Fibroblast of lung (primary cell): ENCODE data around the gene FAS. TPM values are rescaled to one million over a fixed set of nuclear protein-coding genes. Genes with fewer than 3 reads are reported as not detected.

ENCODE experiments used
- DNase-seq, 2 donors: peaks; one replicate each; pipeline versions ENCODE4 v3.0.0 to v3.0.0-alpha.2; 2010; ENCODE audit warnings: low read depth in 2 of 2
- H2AFZ ChIP-seq: 2 replicates; pipeline ENCODE4 v1.5.1; 2012; ENCODE audit warnings: low read length, control low read depth, inconsistent platforms
- H3K27ac ChIP-seq: 2 replicates; pipeline ENCODE4 v1.5.1; 2011; ENCODE audit warnings: low read length, control low read depth; ENCODE audit not compliant: insufficient read depth
- H3K27me3 ChIP-seq: 2 replicates; pipeline ENCODE4 v1.5.1; 2011; ENCODE audit warnings: mild to moderate bottlenecking, low read length; ENCODE audit not compliant: control insufficient read depth, insufficient read depth
- H3K36me3 ChIP-seq: 2 replicates; pipeline ENCODE4 v1.5.1; 2011; ENCODE audit warnings: low read length; ENCODE audit not compliant: control insufficient read depth, insufficient read depth
- H3K4me1 ChIP-seq: 2 replicates; pipeline ENCODE4 v1.5.1; 2011; ENCODE audit warnings: low read length; ENCODE audit not compliant: control insufficient read depth, insufficient read depth; ENCODE audit errors: extremely low read depth
- H3K4me2 ChIP-seq: 2 replicates; pipeline ENCODE4 v1.5.1; 2011; ENCODE audit warnings: low read length, control low read depth; ENCODE audit not compliant: insufficient read depth; ENCODE audit errors: extremely low read depth
- H3K4me3 ChIP-seq, 4 experiments: fragments of 200-600 bp in 1 of 4; sonication (generic) in 1 of 4; replicated peaks in 1 of 4; 2 replicates each; pipeline ENCODE4 v1.5.1; 2011 to 2016; ENCODE audit warnings: low read length in 4 of 4, low read depth in 3 of 4, mild to moderate bottlenecking in 3 of 4, control low read depth in 2 of 4, inconsistent platforms in 1 of 4, mixed read lengths in 1 of 4; ENCODE audit not compliant: insufficient read depth in 1 of 4; ENCODE audit errors: control extremely low read depth in 1 of 4
- H3K79me2 ChIP-seq: 2 replicates; pipeline ENCODE4 v1.5.1; 2012; ENCODE audit warnings: mild to moderate bottlenecking, low read length, inconsistent platforms; ENCODE audit not compliant: control insufficient read depth, insufficient read depth
- H3K9ac ChIP-seq: 2 replicates; pipeline ENCODE4 v1.5.1; 2011; ENCODE audit warnings: mild to moderate bottlenecking, low read length, control low read depth; ENCODE audit not compliant: insufficient read depth
- H3K9me3 ChIP-seq: 2 replicates; pipeline ENCODE4 v1.5.1; 2012; ENCODE audit warnings: low read depth, low read length; ENCODE audit not compliant: control insufficient read depth, insufficient read depth
- H4K20me1 ChIP-seq: 2 replicates; pipeline ENCODE4 v1.5.1; 2011; ENCODE audit warnings: low read length; ENCODE audit not compliant: control insufficient read depth, insufficient read depth; ENCODE audit errors: extremely low read depth
- EZH2 ChIP-seq: IDR thresholded peaks from 2 replicates; pipeline ENCODE4 v1.5.1; 2012; ENCODE audit warnings: low read length, control low read depth, mild to moderate bottlenecking; ENCODE audit errors: missing control alignments
- polyA plus RNA-seq, 2 donors: library from polyadenylated mRNA; depleted of rRNA in 1 of 2; stranded (reverse) in 1 of 2; unstranded in 1 of 2; fragments of >200 nt; gene quantifications; 2 replicates each; pipeline ENCODE4 v1.2.1, GENCODE V29; 2011 to 2012; ENCODE audit warnings: missing spikeins in 1 of 2
- total RNA-seq: library from RNA; depleted of rRNA; stranded (reverse); fragments of >200 nt; gene quantifications from 2 replicates; pipeline ENCODE4 v1.2.1, GENCODE V29; 2014
- TF ChIP-seq, protein P1 (sequence below), 2 donors: IDR thresholded peaks in 1 of 2; conservative IDR thresholded peaks in 1 of 2; 1 replicate in 1 of 2; 2 replicates in 1 of 2; pipeline ENCODE4 v1.5.1; 2011 to 2012; ENCODE audit warnings: low read length in 2 of 2, control low read depth in 1 of 2, inconsistent platforms in 1 of 2, low read depth in 1 of 2, mild to moderate bottlenecking in 1 of 2

FAS gene
- total and polyA plus RNA-seq, 2 donors (not counting 1 experiment from before 2014, with no cell fraction given): 77.8 to 124 TPM

DNA sequence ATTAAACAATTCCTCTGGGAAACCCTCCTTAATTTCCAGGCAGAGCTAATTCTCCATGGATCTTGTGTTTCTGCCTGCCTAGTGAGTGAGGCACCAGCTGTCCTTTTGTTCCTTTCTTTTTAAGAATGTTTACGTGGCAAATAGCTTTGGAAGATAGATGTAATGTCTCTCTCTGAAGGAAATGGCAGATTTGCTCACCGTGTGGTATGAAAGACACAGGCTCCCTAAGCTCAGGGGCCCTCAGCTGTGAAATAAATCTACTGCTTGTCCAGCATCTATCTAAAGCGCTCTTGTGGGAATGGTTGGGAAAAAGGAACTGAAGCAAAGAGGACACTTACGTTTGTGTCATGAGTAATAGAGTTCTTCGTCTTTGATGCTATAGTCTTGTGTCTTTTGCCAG is 64.6 kb downstream of the FAS start:
- Histone ChIP-seq H3K9ac (no peak overlapping the region), H2AFZ (no peak overlapping the region), H3K36me3 (no peaks in the 10 kb centered on the region), H3K27me3 (no peaks in the 10 kb centered on the region), H3K79me2 (no peaks in the 10 kb centered on the region), H3K9me3 (no peaks in the 10 kb centered on the region), H3K27ac (no peak overlapping the region), H3K4me2 (no peak overlapping the region), H3K4me3 (no peak overlapping the region), H3K4me1 (no peaks in the 10 kb centered on the region), H4K20me1 (no peaks in the 10 kb centered on the region)
- TF ChIP-seq, protein P1, sequence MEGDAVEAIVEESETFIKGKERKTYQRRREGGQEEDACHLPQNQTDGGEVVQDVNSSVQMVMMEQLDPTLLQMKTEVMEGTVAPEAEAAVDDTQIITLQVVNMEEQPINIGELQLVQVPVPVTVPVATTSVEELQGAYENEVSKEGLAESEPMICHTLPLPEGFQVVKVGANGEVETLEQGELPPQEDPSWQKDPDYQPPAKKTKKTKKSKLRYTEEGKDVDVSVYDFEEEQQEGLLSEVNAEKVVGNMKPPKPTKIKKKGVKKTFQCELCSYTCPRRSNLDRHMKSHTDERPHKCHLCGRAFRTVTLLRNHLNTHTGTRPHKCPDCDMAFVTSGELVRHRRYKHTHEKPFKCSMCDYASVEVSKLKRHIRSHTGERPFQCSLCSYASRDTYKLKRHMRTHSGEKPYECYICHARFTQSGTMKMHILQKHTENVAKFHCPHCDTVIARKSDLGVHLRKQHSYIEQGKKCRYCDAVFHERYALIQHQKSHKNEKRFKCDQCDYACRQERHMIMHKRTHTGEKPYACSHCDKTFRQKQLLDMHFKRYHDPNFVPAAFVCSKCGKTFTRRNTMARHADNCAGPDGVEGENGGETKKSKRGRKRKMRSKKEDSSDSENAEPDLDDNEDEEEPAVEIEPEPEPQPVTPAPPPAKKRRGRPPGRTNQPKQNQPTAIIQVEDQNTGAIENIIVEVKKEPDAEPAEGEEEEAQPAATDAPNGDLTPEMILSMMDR (conservative IDR thresholded peaks at IDR 0.05 in 1 of 2, IDR thresholded peaks at IDR 0.05 in 1 of 2; ENCODE audit: low read depth in 1 of 2, low read length in 2 of 2): no peak
- no peak for TF ChIP-seq EZH2
- DNase-seq: no peak

- H3K4me3 ChIP-seq: no peak overlapping the region
- no peak overlapping the region for H3K9ac ChIP-seq
- H3K27me3 ChIP-seq: no peaks in the 10 kb centered on the region
- no peaks in the 10 kb centered on the region for H4K20me1 ChIP-seq
- no peaks in the 10 kb centered on the region for H3K36me3 ChIP-seq
- no peak for TF ChIP-seq EZH2
- TF ChIP-seq, protein P1 (conservative IDR thresholded peaks at IDR 0.05 in 1 of 2, IDR thresholded peaks at IDR 0.05 in 1 of 2; ENCODE audit: low read depth in 1 of 2, low read length in 2 of 2): no peak
- no peak overlapping the region for H2AFZ ChIP-seq
- no peak overlapping the region for H3K4me2 ChIP-seq
- H3K9me3 ChIP-seq: no peaks in the 10 kb centered on the region
- no peaks in the 10 kb centered on the region for H3K79me2 ChIP-seq
- peaks cover 4% of the 10 kb centered on the region for H3K4me1 ChIP-seq
- DNase-seq: peak; percentile 38 to 40
- no peak overlapping the region for H3K27ac ChIP-seq
Observed at GRCh38 chr10:89062861-89063260, 72.3 kb downstream of the FAS start.

GRCh38 chr10:89063465-89063864 is 72.9 kb downstream of the FAS start:
- H3K27me3 ChIP-seq: no peaks in the 10 kb centered on the region
- H3K36me3 ChIP-seq: no peaks in the 10 kb centered on the region
- TF ChIP-seq EZH2: no peak
- TF ChIP-seq, protein P1 (conservative IDR thresholded peaks at IDR 0.05 in 1 of 2, IDR thresholded peaks at IDR 0.05 in 1 of 2; ENCODE audit: low read depth in 1 of 2, low read length in 2 of 2): no peak
- no peak overlapping the region for H3K4me2 ChIP-seq
- H3K4me3 ChIP-seq: no peak overlapping the region
- H3K4me1 ChIP-seq: peaks cover 4% of the 10 kb centered on the region
- H3K27ac ChIP-seq: no peak overlapping the region
- no peaks in the 10 kb centered on the region for H3K9me3 ChIP-seq
- no peak overlapping the region for H2AFZ ChIP-seq
- H3K9ac ChIP-seq: no peak overlapping the region
- no peak for DNase-seq
- no peaks in the 10 kb centered on the region for H4K20me1 ChIP-seq
- no peaks in the 10 kb centered on the region for H3K79me2 ChIP-seq
